Suppressor macrophage treated with lipopolysaccharide for 1 hour (primary cell): ENCODE data around the gene USP13.
A peak's percentile ranks its signal among the peaks of the same experiment; 100 is the strongest.
"Not testable (repeated sequence)": the region's sequence is repeated elsewhere in the genome, so short reads cannot be mapped to it uniquely, and the experiment has no call there.

Source experiments
- DNase-seq, 3 donors: peaks; one replicate each; pipeline ENCODE4 v3.0.0-alpha.2; 2020 to 2022

Gene USP13

DNA sequence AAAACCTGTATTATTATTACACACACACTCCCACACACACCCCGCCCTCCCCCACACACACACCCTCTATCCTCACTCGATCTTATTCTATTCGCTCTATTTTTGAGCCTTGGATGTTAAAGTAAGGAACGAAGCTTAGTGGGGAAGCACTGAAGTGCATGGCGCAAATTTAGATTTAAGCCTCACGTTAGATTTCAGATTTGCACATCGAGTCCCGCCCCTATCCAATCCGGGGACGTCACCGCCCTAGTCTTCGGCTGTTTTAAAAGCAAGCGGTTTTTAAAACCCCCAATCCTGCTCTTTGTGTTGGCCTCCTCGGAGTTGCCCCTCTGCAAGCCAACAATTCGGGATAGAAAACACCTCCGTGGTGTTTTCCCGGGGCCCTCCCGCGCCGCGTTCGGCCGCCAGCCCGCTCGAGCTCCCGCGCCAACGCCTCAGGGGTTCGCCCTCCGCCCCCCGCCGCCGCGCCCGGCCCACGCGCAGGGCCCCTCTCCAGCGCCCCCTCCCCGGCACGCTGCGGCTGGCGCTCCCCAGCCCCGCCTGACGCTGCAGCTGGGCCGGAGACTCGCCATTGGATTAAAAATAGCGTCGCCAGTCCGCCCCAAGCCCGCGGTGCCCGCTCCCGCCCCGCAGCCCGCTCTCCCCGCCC is at the start of gene USP13:
USP13 (plus strand) TSS at position 594 of the 649 bp plus-strand sequence. CDS start 186 bp downstream, outside the sequence.
- peak; percentile 61 to 77 (median 61) for DNase-seq

DNA sequence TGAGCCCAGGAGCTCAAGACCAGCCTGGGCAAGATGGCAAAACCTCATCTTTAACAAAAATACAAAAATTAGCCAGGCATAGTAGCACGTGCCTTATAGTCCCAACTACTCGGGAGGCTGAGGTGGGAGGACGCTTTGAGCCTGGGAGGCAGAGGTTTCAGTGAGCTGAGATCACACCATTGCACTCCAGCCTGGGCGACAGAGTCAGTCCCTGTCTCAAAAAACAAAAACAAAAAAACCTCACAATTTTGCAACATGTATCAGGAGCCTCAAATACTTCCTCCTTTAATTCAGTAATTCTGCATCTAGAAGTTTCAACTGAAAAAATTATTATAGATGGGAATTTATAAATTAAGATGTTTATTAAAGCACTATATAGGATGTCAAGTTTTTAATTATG is 49.5 kb upstream of the USP13 start:
- DNase-seq, result peak; percentile 15 to 21 (median 16)

GRCh38 chr3:179603831-179604230 is 49.0 kb upstream of the USP13 start:
- DNase-seq, result no peak

DNA sequence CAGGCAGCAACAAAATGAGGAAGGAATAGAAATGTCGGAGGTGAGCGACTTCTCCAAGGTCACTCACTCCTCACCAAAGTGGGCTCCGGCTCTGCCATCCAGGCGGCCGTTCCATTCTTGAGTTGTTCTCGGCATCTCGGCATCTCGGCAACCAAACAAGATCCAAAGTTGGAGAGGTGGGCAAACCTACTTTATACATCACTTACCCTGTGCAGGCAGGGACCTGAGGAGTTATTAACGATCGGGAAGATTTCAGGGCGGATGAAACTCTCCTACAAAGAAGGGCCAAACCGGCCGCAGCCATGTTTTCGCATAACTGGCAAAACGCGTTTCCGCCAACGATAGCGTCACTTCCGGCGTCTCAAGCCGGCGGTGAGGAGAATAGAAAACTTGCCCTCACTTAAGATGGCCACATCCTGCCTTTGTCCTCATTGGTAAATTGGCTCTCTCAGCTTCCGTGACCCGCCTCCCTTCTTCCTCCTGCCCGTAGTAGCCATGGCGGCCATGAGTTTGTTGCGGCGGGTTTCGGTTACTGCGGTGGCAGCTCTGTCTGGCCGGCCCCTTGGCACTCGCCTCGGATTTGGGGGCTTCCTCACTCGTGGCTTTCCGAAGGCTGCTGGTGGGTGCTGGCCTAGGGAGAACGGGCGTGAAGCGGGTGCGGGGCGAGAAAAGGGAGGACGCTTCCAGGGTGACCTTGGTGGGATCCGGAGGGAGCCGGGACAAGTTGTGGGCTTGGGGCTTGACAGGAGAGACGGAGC is 48.3 kb upstream of the USP13 start, which contains the start of the genes MRPL47 and NDUFB5:
MRPL47 (minus strand) TSS at position 318 of the 758 bp plus-strand sequence; CDS start at position 304, 14 bp downstream.
NDUFB5 (plus strand) TSS at position 474 of the 758 bp plus-strand sequence; CDS start at position 496, 22 bp downstream.
- peak; percentile 95 to 98 (median 97) for DNase-seq

DNA sequence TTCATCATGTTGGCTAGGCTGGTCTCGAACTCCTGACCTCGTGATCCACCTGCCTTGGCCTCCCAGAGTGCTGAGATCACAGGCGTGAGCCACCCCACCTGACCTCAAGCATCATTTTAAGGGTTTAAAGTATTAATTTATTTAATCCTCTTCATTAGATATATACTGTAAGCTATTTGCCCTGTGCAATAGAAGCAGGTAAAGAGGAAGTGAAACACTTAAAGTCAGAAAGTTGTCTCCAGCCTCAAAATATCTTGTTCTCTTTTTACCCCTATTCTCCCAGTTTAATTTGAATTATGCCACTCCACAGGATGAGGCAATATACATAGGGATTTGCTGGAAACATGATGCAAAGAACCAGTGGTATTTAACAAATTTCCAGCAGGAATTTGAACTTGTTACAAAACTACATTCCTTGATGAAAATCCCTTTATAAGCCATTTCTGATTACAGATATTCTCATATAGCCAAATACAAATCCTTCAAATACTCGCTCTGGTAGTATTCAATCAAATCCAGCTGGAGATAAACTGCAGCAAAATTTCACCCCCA is 46.2 kb upstream of the USP13 start:
- DNase-seq, result no peak

DNA sequence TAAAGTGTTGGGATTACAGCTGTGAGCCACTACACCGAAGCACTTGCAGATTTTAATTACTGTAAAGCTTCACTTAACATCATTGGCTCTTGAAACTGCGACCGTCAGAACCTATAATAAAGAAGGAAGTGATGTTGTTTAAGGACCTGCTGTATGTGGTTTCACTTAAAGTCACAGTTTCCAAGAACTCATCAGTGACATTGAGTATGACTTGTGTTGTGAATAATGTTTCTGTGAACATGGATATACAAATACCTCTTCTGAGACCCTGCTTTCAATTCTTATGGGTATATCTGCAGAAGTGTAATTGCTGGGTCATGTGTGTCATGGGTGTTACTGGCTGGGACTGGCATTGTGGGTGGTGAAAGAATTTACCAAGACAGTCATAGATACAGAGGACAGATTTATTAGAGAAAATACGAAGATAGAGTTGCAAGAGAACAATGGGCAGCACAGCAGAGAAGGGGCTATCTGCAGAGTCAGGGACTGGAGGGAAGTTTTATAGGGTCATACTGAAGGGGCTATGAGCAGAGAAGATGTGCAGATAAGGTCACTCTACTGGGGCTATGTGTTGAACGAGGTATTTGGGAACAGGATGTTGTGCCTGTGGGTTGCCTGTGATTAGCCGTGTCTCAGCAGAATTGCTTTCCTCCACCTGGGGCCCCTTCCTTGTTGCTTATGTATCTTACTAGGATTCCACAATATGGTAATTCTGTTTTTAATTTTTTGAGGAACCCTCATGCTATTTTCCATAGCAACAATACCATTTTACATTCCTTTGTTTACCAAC is 43.7 kb upstream of the USP13 start:
- DNase-seq, result peak; percentile 17 to 36 (median 20)

DNA sequence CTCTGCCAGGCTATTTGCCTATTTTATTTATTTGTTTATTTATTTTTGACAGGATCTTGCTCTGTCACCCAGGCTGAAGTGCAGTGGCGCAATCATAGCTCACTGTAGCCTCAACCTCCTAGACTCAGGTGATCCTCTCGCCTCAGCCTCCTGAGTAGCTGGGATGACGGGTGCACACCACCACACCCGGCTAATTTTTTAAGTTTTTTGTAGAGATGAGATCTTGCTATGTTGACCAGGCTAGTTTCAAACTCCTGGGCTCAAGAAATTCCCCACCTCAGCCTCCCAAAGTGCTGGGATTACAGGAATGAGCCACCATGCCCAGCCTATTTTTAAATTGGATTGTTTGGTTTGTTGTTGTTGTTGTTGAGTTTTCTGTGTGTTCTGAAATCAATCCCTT is 42.8 kb upstream of the USP13 start:
- no peak for DNase-seq

DNA sequence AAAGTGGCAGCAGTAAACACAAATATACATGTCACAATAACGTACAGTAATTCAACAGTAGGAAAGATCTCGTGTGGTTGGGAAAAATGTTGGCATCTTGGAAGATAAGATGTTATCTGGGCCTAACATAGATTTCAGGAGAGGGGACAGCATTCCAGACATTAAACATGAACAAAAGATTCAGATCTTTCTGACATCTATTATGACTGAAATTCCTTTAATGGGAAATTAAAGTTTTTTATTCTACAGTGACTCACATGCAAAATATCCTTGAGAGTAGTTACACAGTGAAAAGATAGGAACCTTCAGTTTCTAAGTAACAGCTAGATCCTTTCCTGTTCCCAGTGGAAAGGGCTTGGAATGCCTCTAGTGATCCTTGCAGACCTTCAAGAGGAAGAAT is 39.0 kb upstream of the USP13 start:
- DNase-seq, result no peak

GRCh38 chr3:179615458-179616173 is 37.2 kb upstream of the USP13 start:
- DNase-seq, result peak; percentile 5 to 24 (median 13)

DNA sequence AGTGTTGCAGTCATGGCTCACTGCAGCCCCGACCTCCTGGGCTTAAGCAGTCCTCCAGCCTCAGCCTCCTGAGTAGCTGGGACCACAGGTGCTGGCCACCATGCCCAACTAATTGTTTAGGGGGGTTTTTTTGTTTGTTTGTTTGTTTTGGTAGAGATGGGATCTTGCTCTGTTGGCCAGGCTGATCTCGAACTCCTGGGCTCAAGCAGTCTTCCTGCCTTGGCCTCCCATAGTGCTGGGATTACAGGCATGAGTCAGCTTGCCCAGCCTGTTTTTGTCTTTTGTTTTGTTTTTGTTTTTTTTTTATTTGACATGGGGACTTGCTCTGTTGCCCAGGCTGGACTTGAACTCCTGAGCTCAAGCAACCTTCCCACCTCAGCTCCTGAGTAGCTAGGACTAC is 30.8 kb upstream of the USP13 start:
- no peak for DNase-seq

DNA sequence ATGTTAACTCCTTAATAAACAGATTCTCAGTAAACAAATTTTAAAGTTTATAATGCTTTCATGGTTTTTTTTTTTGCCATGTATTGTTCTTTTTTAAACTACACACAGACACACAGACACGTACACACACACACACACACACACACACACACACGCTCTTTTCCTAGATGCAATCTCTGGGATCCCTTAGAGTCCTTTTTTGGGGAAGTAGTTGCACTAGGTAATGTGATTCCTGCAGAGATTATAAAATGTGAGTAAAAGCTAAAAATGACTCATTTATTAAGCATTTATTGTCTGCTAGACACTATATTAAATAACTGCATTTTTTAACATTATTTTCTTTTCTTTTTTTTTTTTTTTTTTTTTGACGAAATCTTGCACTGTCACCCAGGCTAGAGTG is 28.4 kb upstream of the USP13 start:
- no peak for DNase-seq

DNA sequence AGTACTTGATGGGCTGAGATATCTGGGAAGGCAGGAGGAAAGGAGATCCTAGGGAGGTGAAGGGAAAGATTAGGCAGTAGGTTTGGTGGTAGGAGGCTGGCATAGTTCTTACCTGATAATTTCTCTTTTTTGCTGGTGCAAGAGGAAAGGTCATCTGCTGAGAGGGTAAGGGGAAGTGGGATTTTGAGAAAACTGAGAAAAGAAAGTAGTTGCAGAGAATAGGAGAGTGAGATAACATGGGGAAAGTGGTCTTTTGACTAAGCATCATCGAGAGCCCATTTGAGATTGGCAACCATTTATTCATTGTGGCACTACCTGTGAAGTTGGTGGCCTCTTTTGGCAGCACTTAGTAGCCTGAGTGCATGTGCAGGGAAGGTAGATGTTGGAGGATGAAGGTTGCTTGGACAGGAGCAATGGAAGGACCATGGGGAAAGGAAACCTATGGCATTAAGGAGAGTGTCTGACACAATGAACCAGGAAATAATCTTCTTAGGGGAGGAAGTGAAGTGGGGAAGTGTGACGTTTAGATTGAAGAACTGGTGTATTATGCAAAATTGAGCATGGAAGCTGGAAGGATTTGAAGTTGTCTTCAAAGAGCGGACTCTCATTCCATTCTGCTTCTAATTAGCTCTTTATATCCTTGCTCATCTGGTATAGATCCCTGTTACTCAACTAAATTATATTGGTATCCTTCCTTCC is 21.9 kb upstream of the USP13 start:
- no peak for DNase-seq

GRCh38 chr3:179640469-179640868 is 12.4 kb upstream of the USP13 start:
- DNase-seq, result no peak

DNA sequence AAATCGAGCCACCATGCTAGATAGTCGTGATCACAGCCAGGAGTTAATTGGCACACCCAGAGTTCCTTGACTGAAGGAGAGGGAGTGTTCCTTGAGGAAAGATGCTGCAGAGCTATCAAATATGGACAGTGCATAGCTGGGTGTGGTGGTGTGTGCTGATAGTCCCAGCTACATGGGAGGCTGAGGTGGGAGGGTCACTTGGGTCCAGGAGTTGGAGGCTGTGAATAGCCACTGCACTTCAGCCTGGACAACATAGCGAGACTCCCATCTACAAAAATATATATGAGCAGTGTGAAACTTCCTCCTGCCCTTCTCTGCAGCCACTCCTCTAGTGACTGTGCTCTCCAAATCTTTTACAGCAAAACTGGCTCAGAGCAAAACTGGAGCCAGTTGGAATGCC is 10.0 kb upstream of the USP13 start:
- DNase-seq, result no peak

GRCh38 chr3:179643837-179644236 is 9.0 kb upstream of the USP13 start:
- DNase-seq, result not testable (repeated sequence)

DNA sequence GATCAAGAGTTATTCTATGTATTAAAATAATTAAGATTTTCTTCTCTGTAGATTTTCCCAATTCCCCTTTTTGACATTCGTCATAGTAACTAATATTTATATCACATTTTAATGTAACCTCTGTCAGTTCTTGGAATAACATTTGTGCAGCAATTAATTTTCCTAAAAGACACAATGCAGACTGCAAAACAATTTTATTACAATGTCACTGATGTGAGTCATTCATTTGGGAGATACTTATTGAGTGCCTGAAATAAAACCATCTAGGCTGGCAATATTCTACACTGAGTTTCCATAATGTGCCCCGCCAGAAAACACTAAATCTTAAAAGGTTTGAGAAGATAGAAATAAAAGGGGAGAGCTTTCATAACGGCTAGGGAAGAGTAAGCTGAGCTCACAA is 6.7 kb upstream of the USP13 start:
- no peak for DNase-seq

- DNase-seq, result peak; percentile 32 to 48 (median 44)
Observed at GRCh38 chr3:179651687-179652446, 973 bp upstream of the USP13 start.

DNA sequence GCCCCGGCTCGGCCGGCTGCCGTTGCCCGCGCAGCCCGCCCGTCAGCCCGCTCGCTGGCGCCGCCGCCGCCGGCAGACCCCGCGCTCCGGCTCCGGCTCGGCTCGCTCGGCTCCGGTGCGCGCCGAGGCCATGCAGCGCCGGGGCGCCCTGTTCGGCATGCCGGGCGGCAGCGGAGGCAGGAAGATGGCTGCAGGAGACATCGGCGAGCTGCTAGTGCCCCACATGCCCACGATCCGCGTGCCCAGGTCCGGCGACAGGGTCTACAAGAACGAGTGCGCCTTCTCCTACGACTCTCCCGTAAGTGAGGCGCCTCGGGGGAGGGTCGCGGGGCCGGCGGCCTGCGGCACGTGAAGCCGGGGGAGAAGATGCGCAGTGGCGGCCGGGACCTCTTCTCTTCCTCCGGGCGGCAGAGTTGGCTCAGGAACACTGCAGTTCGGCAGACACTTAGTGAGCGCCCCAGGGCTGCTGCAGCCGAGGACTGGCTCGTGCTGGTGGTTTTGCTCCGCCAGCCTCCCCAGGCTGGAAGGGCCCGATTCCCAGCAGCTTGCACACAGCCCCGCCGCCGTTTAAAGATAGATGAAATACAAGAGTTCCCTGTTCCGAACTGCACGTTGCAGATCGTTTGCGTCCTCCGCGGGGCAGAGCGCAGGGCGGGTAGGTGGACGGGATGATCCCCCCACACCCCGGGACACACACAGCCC is 407 bp downstream of the USP13 start:
- peak; percentile 65 to 72 (median 68) for DNase-seq

DNA sequence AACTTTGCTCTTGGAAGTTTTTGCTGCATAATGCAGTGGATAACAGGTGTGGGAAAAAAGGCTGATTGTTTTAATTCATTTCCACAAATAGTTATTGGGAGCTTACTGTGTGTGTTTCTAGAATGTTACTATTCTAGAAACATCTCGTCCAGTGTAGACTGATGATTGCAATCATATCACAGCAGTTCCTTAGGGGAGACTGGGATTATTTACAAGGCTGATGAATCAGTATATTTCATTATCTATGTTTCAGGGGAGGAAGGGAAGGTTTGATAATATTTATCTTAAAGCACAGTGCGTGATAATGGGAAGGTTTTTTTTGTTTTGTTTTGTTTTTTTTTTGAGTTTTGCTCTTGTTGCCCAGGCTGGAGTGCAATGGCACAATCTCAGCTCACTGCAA is 2.4 kb downstream of the USP13 start:
- DNase-seq, result no peak

DNA sequence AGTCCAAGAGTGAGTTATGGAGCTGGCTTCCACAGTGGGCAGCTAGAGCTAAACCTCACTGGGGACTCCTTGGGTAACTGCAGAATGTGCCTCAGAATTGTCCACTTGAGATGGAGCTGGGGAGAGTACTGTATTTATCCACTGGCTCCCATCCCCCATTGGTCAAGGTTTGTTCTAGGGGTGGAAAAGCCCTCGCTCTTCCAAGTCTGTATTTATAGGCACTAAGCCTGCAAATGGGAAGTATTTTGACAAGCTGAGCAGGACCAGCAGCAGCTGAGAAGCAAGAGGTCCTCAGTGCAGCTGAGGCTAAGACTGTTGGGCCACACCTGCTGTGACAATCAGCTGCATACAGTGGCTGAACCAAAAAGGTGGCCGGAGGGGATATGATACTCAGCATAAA is 5.8 kb downstream of the USP13 start:
- DNase-seq, result no peak
